ENCODE results near the gene C15orf61.

- TF ChIP-seq CTCF (conservative IDR thresholded peaks at IDR 0.05) (no peak), EZH2 (IDR thresholded peaks at IDR 0.05; ENCODE audit: low read depth) (no peak)
Measured at GRCh38 chr15:67504056-67504455, 16.9 kb upstream of the C15orf61 start.
